Kidney glomerular epithelial cell (primary cell): ENCODE measurements around the gene PRKN.
A peak's percentile ranks its signal among the peaks of the same experiment; 100 is the strongest.

Source experiments
- DNase-seq: peaks from one replicate; lab custom pipeline; 2025; lab: John Stamatoyannopoulos, UW

The PRKN gene

DNA sequence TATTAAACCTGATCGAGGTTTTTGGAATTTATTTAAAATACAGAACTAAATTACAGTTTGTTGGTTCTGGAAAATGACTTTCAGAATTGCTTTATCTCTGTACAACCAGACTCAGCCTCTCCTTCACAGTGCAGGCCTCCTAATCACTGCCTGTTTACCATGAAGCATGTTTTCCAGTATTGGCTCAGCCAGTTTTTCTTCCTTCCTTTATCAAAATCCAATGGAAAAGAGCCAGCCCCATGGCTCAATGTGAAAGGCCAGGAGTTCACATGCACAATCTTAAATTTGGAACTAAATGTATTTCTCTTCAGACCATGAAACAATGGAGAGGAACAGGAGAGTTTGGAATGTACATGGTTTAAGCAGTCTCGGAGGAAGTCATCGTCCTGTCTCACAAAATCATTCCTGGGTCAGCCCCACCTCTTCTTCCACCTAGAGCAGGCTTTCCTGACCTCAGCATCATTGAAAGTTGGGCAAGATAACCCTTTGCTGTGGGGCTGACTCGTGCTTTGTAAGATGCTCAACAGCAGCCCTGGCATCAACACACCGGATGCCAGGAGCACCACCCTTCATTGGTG lies 772.8 kb downstream of the PRKN start:
- DNase-seq = no peak

DNA sequence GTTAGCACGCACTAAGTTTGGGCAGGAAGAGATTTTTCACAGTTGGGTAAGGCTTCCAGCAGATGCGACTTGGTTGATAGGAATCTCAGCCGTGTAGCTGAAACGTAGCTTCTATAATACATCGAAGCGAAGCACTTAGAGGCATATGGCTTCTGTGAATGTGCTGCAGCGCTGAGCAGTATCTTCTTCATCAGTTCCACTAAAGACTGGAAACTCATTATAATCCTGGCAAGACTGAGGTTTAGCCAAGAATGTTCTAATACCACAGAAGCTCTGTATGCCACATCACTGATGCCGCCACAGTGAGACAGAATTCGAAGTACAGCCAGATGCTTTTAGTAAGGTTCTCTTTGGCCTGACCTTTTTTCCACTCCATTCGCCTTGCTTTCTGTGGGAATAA lies 773.5 kb downstream of the PRKN start:
- DNase-seq = no peak

DNA sequence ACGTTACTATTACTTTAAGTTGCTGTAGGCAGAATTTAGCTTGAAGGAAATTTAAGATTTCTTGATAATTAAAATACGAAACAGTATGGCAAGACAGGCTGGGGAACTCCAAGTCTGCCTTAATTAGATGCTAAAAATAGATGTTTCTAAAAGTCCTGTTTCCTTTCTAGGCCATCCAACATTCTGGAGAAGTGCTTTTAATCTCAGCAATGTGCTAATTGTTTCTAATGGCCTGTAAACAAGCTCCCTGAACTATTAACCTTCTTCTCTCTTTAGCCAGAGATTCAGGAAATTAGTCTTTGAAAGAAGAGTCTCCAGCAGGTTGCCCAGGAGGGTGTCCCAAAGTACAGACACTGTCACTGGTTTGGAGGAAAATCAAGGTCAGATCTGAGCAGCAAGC lies 776.4 kb downstream of the PRKN start:
- DNase-seq = no peak

DNA sequence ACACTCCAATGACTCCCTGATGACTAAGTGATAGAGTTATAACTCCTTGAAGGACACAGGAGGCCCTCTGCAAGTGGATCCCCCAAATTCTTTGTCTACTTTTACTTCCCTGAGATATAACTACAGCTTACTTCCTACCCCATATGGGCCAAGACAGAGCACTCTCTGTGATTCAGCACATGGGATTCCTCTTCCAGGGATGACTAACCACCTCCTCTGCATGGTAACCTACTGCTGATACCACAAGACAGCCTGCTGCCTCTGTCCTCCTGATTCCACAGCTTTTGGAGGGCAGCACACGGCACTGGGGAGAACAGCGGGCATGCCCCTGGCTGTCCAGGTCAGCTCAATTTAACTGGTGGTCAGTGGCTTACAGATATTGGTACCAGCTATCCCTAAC lies 778.0 kb downstream of the PRKN start:
- peak; percentile 11 for DNase-seq

DNA sequence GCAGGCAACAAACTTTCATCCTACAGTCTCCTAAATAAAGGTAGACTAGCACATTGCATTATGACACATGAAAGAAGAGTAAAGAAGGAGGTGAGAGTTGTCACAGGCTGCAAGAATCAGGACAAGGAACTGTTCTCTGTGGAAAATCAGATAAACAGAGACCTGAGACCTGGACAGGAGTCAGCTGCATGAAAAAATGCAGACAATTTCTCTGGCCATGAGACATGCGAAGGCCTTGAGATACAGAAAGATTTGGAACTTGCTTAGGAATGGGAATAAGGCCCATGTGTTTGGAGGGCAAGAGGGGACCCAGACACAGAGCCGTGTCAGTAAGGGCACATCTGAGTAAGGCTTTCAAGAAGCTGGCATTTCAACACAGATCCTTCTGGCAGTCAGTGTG lies 779.1 kb downstream of the PRKN start:
- no peak for DNase-seq

DNA sequence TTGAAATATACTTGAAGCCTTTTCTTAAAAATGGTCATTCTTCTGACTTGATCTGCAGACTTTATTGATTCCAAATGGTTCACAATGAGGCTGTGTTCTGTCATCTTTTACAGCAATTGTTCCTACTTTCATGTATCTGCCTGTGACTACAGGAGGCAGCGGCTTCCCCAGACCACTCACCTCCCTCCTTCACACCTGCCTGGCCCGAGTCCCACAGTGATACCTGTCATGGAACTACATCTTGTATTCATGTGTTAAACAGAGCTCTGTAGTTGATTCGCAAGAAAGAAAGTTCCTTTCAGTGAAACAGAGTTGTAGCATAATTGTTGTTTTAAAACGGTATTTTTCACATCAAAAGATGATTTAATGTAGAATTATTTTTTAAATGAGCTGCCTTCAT lies 780.2 kb downstream of the PRKN start:
- no peak for DNase-seq

DNA sequence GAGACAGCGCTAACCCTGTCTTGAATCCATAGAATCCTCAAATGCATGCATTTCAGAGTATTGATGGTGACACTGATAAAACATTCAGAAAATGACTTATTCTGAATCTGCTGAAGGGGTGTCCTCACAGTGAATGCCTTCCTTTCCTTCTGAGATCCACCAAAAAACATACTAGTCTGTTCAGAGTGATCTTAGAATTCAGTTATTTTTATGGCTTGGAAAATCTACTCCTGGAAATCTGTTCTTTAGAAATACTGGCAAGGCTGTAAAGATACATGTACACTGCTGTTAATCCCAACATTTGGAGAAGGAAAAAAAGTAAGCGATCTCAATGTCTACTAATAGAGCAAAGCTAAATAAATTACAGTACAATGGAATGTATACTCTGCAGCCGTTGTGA lies 781.1 kb downstream of the PRKN start:
- no peak for DNase-seq

DNA sequence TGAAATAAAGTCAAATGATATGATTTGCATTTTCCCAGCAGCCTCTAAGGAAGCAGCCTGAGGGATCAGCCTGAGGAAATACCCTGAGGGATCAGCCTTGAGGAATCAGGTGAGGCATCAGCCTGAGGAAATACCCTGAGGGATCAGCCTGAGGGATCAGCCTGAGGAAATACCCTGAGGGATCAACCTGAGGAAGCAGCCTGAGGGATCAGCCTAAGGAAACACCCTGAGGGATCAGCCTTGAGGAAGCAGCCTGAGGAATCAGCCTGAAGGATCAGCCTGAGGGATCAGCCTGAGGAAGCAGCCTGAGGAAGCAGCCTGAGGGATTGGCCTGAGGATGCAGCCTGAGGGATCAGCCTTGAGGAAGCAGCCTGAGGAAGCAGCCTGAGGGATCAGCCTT lies 784.0 kb downstream of the PRKN start:
- no peak for DNase-seq

DNA sequence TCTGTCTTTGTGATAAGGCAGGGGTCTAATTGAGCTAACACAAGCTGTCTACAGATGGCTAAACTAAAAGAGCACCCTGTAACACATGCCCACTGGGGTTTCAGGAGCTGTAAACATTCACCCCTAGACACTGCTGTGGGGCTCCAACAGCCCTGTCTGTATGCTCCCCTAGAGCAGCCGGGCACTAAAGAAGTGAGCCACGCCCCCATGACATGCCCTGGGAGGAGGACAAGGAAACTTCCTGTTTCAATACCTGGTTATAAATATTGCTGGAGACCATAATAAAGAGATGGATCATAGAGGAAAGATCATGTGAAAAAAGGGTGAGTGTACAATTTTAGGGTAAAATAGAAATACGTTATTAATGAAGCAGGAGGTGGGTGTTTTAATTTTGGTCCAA lies 786.0 kb downstream of the PRKN start:
- no peak for DNase-seq

DNA sequence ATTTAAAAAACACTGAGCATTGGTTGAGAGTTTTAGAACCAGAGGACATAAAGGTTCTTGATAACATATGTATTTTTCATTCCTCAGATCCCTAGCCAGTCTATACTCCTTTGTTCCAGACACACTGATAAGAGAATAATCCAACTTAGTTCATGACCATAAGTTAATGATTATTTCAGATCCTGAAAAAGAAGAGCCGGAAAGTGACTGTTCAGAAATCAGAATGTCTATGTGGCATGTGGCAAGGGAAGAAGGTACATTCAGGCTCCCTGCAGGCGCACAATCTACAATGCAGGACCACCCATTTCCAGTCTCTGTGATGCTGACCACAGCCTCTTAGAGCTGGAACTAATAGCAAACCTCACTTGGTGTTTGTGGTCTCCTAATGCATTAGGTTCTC lies 787.0 kb downstream of the PRKN start:
- no peak for DNase-seq

DNA sequence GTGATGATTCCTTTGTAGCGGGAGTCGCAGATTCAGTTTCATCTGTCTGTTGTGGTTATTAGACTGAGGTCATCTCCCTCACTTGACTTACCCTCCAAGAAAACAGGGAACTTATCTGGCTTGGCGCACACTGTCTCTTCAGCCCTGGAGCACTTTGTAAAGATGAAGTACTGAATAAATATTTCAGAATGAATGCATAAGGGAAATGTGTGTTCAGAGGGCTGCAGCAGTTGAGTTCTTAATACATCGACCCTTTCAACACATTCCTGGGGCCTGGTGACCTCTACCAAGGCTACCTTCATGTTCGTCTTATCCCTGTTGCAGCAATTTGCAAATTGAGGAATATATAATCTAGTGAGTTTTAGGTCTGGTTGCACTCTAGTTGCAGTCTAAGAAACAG lies 801.2 kb downstream of the PRKN start:
- DNase-seq = no peak

DNA sequence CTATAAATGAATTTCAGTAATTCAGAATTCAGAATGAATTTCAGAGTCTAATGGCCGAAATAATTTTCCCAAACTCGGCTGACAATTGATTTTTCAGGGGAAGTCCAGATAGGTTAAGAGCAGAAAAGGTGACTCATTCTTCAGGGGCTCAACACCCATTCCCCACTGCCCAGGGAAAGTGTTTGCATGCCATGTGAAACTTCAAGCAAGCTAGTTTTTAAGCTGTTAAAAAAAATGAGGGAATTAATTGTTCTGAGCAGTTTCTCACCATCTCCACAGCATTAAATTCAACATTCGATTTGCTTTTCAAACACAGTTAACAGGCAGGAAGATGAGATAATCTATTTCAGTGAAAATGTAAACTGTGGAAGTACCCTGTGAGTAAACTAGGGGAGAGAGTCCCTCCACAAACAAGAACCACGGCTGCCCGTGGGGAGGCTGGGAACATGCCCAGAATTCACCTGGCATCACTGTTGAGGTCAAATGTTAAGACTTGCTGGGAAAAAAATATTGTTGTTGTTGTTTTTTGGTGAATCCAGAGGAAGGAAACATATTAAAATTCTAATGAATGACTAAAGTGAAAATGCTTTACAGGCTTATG lies 803.0 kb downstream of the PRKN start:
- DNase-seq = no peak

DNA sequence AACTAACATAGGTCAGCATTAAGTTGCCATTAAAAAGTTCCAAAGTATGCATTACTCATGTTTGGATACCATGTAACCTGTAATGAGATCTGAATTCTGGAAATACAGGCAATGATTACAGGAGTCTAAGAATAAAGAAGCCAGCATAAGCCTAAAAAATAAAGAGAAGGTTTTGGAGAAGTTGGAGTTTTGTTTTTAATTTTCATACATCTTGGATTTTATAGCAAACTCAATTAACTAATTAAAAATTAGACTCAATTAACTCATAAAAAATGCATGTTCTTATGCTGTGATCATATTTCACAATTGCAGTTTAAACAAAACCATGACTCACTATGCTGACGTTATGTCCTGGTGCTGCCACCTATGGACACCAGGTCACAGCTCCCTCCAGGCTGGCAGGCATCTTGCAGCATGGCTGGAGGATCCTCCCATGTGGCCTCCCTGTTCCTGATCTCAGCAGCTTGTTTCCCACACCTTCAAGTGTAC lies 804.9 kb downstream of the PRKN start:
- peak; percentile 29 for DNase-seq

DNA sequence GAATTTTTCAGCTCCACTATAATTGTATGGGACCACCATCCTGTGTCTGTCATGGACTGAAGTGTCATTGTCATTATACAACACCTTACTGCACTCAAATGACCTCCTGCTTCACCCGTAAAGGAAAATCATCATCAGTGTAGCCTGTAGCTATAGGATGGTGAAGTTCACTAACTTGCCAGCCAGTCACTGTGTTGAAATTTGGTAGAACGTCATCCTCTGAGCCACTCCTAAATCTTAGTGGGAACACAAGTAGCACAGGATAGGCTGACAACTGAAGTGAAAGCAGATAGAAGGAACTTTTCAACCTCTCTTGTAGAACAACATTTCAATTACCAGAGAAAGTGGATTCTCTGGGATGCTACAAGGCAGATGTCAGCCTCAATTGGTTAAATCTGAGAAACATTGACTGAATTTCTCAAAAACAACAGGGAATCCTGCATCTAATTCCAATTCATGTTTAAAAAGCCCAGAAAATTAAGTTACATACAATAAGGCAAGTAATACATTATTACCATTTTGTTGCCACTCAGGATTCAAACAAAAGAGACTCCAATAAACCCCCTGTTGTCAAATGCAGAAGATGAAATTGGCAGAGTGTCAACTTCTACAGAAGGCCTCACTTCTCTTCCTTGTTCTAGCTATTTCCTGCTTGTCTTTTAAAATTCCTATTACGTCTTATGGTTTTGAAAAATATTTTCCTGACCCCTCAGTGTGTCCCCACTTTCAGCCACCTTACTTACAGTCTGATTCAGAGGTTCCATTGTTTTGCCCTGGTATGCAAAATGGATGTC lies 805.8 kb downstream of the PRKN start:
- no peak for DNase-seq

DNA sequence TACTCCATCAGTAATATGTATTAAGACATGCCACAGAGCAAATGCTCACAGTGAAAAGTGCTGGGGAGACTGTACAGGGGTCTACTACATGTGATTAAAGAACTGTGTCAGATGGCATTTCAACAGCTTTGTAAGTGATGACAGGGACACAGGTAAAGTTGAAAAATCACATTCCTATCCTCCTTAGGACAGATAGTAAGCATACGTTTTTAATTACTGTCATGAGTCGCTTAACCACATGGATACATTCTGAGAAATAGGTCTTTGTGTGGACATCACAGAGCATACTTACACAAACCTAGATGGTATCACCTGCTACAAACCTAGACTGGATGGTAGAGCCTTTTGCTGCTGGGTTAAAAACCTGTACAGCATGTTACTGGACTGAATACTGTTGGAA lies 807.9 kb downstream of the PRKN start:
- no peak for DNase-seq

DNA sequence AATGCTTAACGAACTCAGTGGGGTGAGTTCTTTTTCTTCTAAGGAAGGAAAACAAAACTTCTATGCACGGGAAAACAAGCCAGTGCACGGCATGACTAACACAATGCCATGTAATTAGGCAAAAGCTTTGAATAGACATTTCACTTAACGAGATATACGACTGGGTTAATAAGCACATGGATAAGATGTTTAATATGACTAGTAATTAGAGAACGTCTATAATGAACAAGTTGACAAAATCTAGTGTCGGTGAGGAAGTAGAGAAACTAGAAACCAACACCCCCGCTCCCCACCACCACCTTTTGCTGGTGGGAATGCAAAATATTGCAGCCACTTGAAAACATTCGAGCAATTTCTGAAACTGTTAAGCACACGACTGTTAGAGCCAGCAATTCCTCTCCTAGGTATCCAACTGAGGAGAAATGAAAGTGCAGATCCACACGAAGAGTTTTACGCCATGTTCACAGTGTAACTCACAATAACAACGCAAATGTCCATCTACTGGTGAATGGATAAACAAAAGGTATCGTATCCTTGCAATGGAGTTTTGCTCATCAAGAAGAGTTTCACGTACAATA lies 808.8 kb downstream of the PRKN start:
- no peak for DNase-seq

DNA sequence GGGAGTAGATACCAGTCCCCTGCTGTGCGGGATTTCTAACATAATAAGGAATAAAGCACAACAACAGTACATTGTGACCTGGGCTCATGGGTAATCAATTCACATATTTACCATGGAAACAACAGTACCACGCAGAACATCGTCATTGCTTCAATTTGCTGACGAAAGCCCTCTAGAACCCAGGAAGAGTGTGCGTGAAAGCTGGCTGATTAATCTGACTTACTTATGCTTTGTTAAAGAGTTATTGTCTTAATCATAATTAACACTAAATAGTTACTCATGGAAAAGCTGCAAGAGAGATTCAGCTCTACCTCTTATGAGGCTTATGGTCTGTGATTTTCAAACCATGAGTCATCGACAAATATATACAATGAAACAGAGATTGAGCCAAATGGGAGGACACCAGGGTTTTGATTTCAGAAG lies 809.4 kb downstream of the PRKN start:
- DNase-seq = no peak

DNA sequence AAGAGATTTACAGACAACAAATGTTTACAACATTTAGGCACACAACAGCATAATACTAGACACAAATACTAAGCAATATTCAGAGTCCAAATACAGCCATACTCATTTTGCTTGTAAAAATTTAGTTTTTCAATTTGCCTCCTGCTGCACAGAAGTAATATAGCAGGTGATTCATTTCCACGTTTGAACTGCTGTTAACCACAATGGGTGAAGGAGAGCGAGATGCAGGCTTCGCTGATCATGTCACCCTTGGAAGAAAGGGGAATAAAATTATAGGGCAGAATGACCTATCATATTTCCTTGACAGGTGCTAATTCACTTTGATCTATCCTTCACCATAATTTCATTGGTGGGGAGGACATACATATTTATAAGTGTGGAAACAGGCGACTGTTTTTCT lies 809.9 kb downstream of the PRKN start:
- no peak for DNase-seq

DNA sequence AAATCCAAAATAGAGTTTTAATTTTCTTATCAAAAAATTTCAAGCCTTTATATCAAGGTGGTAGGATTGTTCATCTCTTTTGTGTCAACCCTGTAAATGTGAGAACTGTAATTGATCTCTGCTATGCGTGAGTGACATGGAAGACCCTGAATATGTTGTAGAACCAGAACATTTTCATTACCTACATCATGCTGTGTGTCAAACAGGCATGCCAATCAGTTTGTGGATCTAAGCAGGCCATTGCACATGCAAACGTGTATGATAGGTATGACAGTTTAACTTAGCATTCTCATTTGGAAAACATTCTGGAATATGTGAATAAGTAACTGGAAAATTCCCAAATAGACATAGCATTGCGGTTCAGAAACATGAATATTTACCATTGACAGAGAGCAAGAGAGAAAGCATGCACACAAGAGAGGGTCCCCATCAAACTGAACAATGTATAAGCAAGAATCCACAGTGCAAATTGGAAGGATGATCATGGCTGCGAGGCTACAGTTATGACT lies 812.1 kb downstream of the PRKN start:
- no peak for DNase-seq

DNA sequence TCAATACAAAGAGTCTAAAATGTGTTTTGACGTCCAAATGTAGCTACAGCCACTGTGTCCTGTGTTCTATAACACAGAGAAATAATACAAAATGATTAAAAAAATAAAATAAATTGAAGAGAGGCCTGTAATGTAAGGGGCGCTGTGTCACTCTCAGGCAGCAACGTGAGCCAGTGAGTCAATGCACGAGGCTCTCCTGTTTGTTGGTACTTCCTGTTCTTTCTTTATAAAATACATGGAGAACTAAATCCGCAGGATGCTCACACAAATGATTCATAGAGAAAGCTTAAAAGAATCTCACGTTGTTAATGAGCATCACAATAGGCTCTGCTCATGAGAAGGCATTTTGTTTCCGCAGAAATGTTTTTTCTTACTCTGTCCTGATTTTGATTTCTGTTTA lies 818.7 kb downstream of the PRKN start:
- no peak for DNase-seq

DNA sequence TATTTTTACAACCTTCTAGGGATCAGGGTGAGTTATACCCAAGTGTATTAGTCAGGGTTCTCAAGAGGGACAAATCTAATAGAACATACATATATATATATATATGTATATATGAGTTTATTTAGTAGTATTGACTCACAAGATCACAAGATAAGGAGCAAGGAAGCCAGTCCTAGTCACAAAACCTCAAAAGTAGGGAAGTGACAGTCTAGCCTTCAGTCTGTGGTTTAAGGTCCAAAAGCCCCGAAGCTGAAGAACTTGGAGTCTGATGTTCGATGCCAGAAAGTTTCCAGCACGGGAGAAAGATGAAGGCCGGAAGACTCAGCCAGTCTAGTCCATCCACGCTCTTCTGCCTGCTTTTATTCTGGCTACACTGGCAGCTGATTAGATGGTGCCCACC lies 821.0 kb downstream of the PRKN start:
- no peak for DNase-seq

DNA sequence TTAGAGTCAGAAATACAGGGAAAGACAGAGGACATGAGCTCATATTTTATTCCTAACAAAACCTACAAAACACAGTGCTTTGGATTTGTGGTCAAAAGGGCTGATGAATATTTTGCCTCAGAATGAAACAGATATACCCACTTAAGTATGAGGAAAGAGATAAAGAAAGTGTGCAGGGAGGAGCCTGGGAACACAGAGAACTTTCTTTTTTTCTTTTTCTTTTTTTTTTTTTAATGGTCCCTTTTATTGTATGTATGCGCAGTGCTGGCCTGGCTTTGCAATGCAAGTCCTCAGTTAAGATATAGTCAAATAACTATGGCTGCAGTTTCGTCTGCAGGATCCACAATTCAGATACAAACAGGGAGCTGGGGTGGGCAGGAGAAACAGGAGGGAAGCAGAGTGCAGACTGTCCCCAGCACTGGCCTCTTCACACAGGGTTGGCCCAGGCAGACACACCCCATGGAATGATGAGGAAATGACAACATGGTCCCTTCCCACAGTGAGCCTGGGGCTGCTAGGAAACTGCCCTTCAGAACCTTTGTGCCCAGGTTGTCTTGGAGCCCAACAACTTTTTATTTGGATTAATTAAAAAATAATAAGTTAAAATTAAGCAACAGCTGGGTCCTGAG lies 823.9 kb downstream of the PRKN start:
- no peak for DNase-seq
